MCF 10A (cell line): Measurements from ENCODE around the gene SRGAP3. TPM values are rescaled to one million over a fixed set of nuclear protein-coding genes. Genes with fewer than 3 reads are reported as not detected.

Experiments used
- BruUV-seq: library from RNA; stranded (reverse); fragments of 400-500 nt; replicated peaks from 2 replicates; lab custom pipeline; 2021; lab: Mats Ljungman, UMichigan
- CTCF ChIA-PET: fragments of 300-600 bp; sonication (Branson Sonifier 250); formaldehyde crosslinking; extraction: SDS; loops from one replicate; lab custom pipeline; 2021; ENCODE audit warnings: antibody characterized with exemption, inconsistent platforms; lab: Yijun Ruan, JAX
- POLR2A ChIA-PET: fragments of 300-600, 350-650 bp; sonication (Branson Sonifier 250); formaldehyde crosslinking; extraction: SDS; loops from one replicate; lab custom pipeline; 2020; ENCODE audit warnings: antibody characterized with exemption, inconsistent platforms; lab: Yijun Ruan, JAX
- DNase-seq: peaks from one replicate; pipeline ENCODE4 v3.0.0-alpha.2; 2018; ENCODE audit not compliant: unreplicated experiment
- H3K27ac Mint-ChIP-seq: one replicate; pipeline ENCODE4 v1.8.0; 2022; ENCODE audit warnings: mild to moderate bottlenecking, low read depth, mixed read lengths; ENCODE audit not compliant: unreplicated experiment
- H3K27me3 Mint-ChIP-seq: one replicate; pipeline ENCODE4 v1.8.0; 2022; ENCODE audit warnings: mixed read lengths; ENCODE audit not compliant: insufficient read depth, unreplicated experiment
- H3K36me3 Mint-ChIP-seq: one replicate; pipeline ENCODE4 v1.8.0; 2022; ENCODE audit warnings: mild to moderate bottlenecking, moderate library complexity, mixed read lengths; ENCODE audit not compliant: insufficient read depth, unreplicated experiment
- H3K4me1 Mint-ChIP-seq: one replicate; pipeline ENCODE4 v1.8.0; 2022; ENCODE audit warnings: mixed read lengths; ENCODE audit not compliant: insufficient read depth, unreplicated experiment
- H3K4me3 Mint-ChIP-seq: one replicate; pipeline ENCODE4 v1.8.0; 2022; ENCODE audit warnings: mild to moderate bottlenecking, moderate library complexity, mixed read lengths; ENCODE audit not compliant: unreplicated experiment
- H3K9me3 Mint-ChIP-seq: one replicate; pipeline ENCODE4 v1.8.0; 2022; ENCODE audit warnings: mixed read lengths; ENCODE audit not compliant: unreplicated experiment
- CTCF ChIP-seq: fragments of 200-600 bp; IDR thresholded peaks from one replicate; pipeline ENCODE4 v1.8.0; 2022; ENCODE audit warnings: antibody characterized with exemption, mild to moderate bottlenecking; ENCODE audit not compliant: unreplicated experiment
- intact Hi-C: fragments of 100-400 bp; cut with micrococcal nuclease; formaldehyde crosslinking; loops from 2 replicates; pipeline ENCODE4 v1.14.1; 2022
- total RNA-seq: library from RNA; stranded (reverse); gene quantifications from 2 replicates; pipeline ENCODE4 v1.2.3, GENCODE V29; 2022

The SRGAP3 gene
- total RNA-seq, 1 experiment from 2014 or later = 19.8 TPM

GRCh38 chr3:8976540-8977182, 272.8 kb downstream of the SRGAP3 start:
- BruUV-seq = no TSS peak
- no peak overlapping the region for H3K27ac Mint-ChIP-seq
- H3K27me3 Mint-ChIP-seq = no peaks in the 10 kb centered on the region
- ChIA-PET POLR2A (interaction anchor here (0.6 kb wide), 2 partner anchors 149 to 328 kb away, joined by 3 read pairs; no protein-coding TSS in a partner anchor), CTCF (interaction anchor here (0.6 to 13.4 kb wide), 4 partner anchors 11 to 400 kb away, joined by 3 to 200 read pairs (median 6); no protein-coding TSS in a partner anchor)
- no peaks in the 10 kb centered on the region for H3K4me1 Mint-ChIP-seq
- H3K36me3 Mint-ChIP-seq = no peaks in the 10 kb centered on the region
- DNase-seq = no peak
- no peaks in the 10 kb centered on the region for H3K9me3 Mint-ChIP-seq
- H3K4me3 Mint-ChIP-seq = no peak overlapping the region
- intact Hi-C loops = no loop called here
- TF ChIP-seq CTCF = no peak

GRCh38 chr3:8975081-8976020, 274.1 kb downstream of the SRGAP3 start:
- Mint-ChIP-seq H3K4me1 (no peaks in the 10 kb centered on the region), H3K27me3 (no peaks in the 10 kb centered on the region), H3K4me3 (no peak overlapping the region), H3K36me3 (no peaks in the 10 kb centered on the region), H3K9me3 (no peaks in the 10 kb centered on the region), H3K27ac (no peak overlapping the region)
- DNase-seq = no peak
- POLR2A ChIA-PET = interaction anchor here (0.6 kb wide), 1 partner anchor 104 kb away, joined by 4 read pairs; no protein-coding TSS in a partner anchor
- no peak for TF ChIP-seq CTCF
- intact Hi-C loops = no loop called here
- CTCF ChIA-PET = interaction anchor here (0.6 to 13.4 kb wide), 5 partner anchors 12 to 401 kb away, joined by 3 to 200 read pairs (median 3); no protein-coding TSS in a partner anchor
- BruUV-seq = no TSS peak

- intact Hi-C loops = no loop called here
These were observed 275.0 kb downstream of the SRGAP3 start for GRCh38 chr3:8974458-8974857.

More at GRCh38 chr3:8974458-8974857, 275.0 kb downstream of the SRGAP3 start:
- H3K4me3 Mint-ChIP-seq = no peak overlapping the region
- no peak overlapping the region for H3K27ac Mint-ChIP-seq
- no TSS peak for BruUV-seq
- no peaks in the 10 kb centered on the region for H3K9me3 Mint-ChIP-seq
- ChIA-PET POLR2A (no interaction called here), CTCF (interaction anchor here (0.7 to 13.4 kb wide), 4 partner anchors 12 to 835 kb away, joined by 3 to 200 read pairs (median 17); no protein-coding TSS in a partner anchor)
- no peak for TF ChIP-seq CTCF
- no peaks in the 10 kb centered on the region for H3K36me3 Mint-ChIP-seq
- H3K4me1 Mint-ChIP-seq = no peaks in the 10 kb centered on the region
- no peaks in the 10 kb centered on the region for H3K27me3 Mint-ChIP-seq
- DNase-seq = no peak
